GM12873 (cell line): Measurements from ENCODE around the gene TRUB2.

ENCODE experiments used
- CTCF ChIP-seq: IDR thresholded peaks from 2 replicates; pipeline ENCODE4 v1.5.1; 2012; ENCODE audit warnings: low read depth, mild to moderate bottlenecking, moderate library complexity, low read length, control low read depth; ENCODE audit not compliant: insufficient read depth; ENCODE audit errors: missing control alignments

TRUB2 gene

DNA sequence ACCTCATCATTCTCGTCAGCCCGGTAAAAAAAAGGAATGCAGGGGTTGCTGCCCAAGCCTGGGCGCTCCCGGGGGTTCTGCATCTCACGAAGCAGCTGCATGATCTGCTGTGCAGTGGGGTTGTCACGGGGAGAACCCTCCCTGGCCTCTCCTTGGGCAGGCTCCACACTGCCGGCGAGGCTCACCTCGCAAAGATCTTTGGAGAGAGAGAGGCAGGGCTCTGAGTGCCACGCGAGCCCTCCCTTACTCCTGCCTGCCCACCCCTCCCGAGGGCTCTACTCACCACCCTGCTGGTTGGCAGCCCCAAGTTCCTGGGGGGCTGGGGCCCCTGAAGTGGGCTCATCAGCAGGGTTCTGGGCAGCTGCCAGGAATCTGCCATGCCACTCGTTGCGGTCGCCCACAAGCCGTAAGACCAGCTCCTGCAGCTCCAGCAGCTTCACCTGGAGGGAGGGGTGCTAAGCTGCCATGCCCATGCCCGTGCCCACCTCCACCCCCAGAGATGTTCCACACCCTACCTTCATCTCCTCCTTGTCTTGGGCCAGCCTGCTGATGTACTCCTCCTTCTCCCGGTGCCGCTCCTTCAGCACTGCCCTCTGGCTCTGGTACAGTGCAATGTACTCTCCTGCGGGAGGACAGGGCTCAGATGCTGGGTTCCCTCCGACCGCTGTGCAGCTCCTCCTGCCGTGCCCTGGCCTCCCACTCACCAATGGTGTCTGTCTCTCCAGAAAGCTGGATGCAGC lies 65.0 kb downstream of the TRUB2 start:
- no peak for TF ChIP-seq CTCF
